ENCODE data around the gene IQGAP2.

The IQGAP2 gene

DNA sequence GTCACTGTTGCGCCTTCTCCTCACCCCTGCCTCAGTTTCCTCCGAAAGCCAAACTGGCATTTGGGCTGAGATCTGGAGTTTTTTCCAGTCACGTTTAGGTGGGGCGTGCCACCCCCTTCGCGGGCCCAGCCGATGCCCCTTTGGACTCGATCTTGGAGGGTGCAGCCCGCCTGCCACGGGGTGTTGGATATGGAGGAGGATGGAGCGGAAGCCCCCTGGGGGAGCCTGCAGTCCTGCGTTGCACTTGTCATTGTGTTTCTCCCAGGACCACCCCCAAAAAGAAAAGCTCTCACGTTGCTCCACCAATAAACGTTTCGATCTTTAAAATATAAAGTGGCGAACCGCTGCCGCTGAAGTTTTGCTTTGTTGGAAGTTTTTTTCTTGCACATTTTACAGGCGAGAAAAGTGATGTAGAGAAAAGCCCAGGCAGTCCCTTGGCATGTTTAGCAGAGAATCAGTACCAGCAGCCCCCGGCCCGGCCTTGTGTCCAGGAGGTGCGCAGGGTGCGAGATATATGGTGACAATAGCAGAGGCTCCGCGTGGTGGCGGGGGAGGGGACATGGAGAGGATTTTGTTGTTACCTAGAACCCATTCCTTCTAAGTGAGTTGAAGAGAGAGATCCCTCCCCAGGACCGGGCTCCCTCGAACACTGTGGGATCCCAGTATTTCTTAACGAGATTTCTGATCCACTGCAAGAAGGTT lies 313.5 kb downstream of the IQGAP2 start:
- no peak for DNase-seq (ENCODE audit: low read depth, low spot score)
- peak overlapping the region; percentile 80 for H3K9ac ChIP-seq (ENCODE audit: insufficient read length)
- no peaks in the 10 kb centered on the region for H3K9me3 ChIP-seq (ENCODE audit: low read depth, low read length)
- H3K27ac ChIP-seq = no peak overlapping the region
- TF ChIP-seq FOXP2 (optimal IDR thresholded peaks at IDR 0.05; ENCODE audit: control extremely low read depth, extremely low read length, insufficient read depth) = no peak
- no peak for TF ChIP-seq POLR2AphosphoS5 (IDR thresholded peaks at IDR 0.05; ENCODE audit: borderline replicate concordance, low read depth, low read length)
- TF ChIP-seq EZH2 (IDR thresholded peaks at IDR 0.05) = no peak
- no peaks in the 10 kb centered on the region for H3K36me3 ChIP-seq (ENCODE audit: insufficient read depth, low read length)
- peak overlapping the region; percentile 95 for H3K4me3 ChIP-seq

- Histone ChIP-seq H3K4me3 (peak overlapping the region; percentile 95), H3K27ac (no peak overlapping the region), H3K9ac (ENCODE audit: insufficient read length) (peak overlapping the region; percentile 80), H3K9me3 (ENCODE audit: low read depth, low read length) (no peaks in the 10 kb centered on the region), H3K36me3 (ENCODE audit: insufficient read depth, low read length) (peaks cover 7% of the 10 kb centered on the region; the same call in 1 of the 2 replicates)
- TF ChIP-seq FOXP2 (optimal IDR thresholded peaks at IDR 0.05; ENCODE audit: control extremely low read depth, extremely low read length, insufficient read depth) (no peak), EZH2 (IDR thresholded peaks at IDR 0.05) (no peak), POLR2AphosphoS5 (IDR thresholded peaks at IDR 0.05; ENCODE audit: borderline replicate concordance, low read depth, low read length) (no peak)
- DNase-seq (ENCODE audit: low read depth, low spot score) = no peak
Observed at GRCh38 chr5:76717222-76718083, 314.4 kb downstream of the IQGAP2 start.

DNA sequence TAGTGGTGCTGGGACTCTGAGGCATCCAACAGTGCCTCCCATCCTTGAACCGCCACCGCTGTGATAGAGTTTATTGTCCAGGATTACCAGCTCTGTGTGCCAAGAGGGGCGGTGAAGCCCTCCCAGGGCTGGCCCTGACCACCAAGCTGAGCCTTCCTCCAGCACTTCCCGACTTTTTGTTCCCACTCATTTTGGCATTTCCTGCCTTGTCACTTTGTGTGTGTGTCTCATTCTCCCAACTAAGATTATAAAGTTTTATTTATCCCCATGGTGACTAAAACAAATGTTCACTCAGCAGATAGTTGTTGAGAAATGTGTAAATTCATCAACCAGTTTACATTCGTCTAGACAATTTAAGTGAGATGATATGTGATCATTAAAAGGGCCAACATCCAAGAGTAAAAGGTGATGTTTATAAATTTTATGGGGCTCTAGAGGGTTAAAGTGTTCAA lies 315.3 kb downstream of the IQGAP2 start:
- H3K9ac ChIP-seq (ENCODE audit: insufficient read length) = no peak overlapping the region
- H3K9me3 ChIP-seq (ENCODE audit: low read depth, low read length) = no peaks in the 10 kb centered on the region
- TF ChIP-seq EZH2 (IDR thresholded peaks at IDR 0.05) = no peak
- no peak for TF ChIP-seq POLR2AphosphoS5 (IDR thresholded peaks at IDR 0.05; ENCODE audit: borderline replicate concordance, low read depth, low read length)
- TF ChIP-seq FOXP2 (optimal IDR thresholded peaks at IDR 0.05; ENCODE audit: control extremely low read depth, extremely low read length, insufficient read depth) = no peak
- peaks cover 13% of the 10 kb centered on the region; the same call in 1 of the 2 replicates for H3K36me3 ChIP-seq (ENCODE audit: insufficient read depth, low read length)
- H3K4me3 ChIP-seq = peak overlapping the region; percentile 95; the same call in 1 of the 2 replicates
- DNase-seq (ENCODE audit: low read depth, low spot score) = no peak
- H3K27ac ChIP-seq = no peak overlapping the region

- no peak overlapping the region for H3K9ac ChIP-seq (ENCODE audit: insufficient read length)
- no peak for DNase-seq (ENCODE audit: low read depth, low spot score)
- no peak overlapping the region for H3K27ac ChIP-seq
- H3K9me3 ChIP-seq (ENCODE audit: low read depth, low read length) = no peaks in the 10 kb centered on the region
- TF ChIP-seq FOXP2 (optimal IDR thresholded peaks at IDR 0.05; ENCODE audit: control extremely low read depth, extremely low read length, insufficient read depth) (no peak), POLR2AphosphoS5 (IDR thresholded peaks at IDR 0.05; ENCODE audit: borderline replicate concordance, low read depth, low read length) (no peak), EZH2 (IDR thresholded peaks at IDR 0.05) (no peak)
- H3K36me3 ChIP-seq (ENCODE audit: insufficient read depth, low read length) = peaks cover 16% of the 10 kb centered on the region; the same call in 1 of the 2 replicates
- H3K4me3 ChIP-seq = no peak overlapping the region
Observed at GRCh38 chr5:76718880-76719279, 315.8 kb downstream of the IQGAP2 start.

DNA sequence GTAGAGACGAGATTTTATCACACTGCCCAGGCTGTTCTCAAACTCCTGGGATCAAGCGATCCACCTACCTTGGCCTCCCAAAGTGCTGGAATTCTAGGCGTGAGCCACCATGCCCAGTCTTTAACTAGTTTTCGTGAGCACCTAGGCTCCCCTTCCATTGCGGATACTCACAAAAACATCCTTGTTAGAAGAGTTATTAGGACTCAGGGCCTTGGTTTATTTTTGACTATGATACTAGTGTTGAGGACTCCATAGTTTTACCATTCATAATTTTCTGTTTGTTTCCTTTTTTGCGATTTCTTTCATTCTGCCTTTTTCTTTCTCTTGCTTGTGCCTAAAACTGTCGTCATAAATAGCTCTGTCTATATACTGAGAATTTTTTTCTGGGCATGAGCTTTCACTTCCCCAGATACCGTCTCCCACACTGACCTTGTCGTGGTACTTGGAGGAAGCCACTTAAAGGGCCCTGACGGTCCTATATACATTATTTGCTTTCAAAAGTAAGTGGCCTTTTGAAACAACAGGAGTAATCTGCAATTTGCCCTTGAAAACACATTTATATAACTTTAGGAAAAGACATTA lies 318.0 kb downstream of the IQGAP2 start:
- Histone ChIP-seq H3K4me3 (no peak overlapping the region), H3K27ac (no peak overlapping the region), H3K9ac (ENCODE audit: insufficient read length) (no peak overlapping the region), H3K9me3 (ENCODE audit: low read depth, low read length) (no peaks in the 10 kb centered on the region), H3K36me3 (ENCODE audit: insufficient read depth, low read length) (peaks cover 25% of the 10 kb centered on the region; the same call in 1 of the 2 replicates)
- no peak for TF ChIP-seq POLR2AphosphoS5 (IDR thresholded peaks at IDR 0.05; ENCODE audit: borderline replicate concordance, low read depth, low read length)
- TF ChIP-seq FOXP2 (optimal IDR thresholded peaks at IDR 0.05; ENCODE audit: control extremely low read depth, extremely low read length, insufficient read depth) = no peak
- no peak for TF ChIP-seq EZH2 (IDR thresholded peaks at IDR 0.05)
- DNase-seq (ENCODE audit: low read depth, low spot score) = no peak

GRCh38 chr5:76723266-76723665 lies 320.2 kb downstream of the IQGAP2 start:
- Histone ChIP-seq H3K9me3 (ENCODE audit: low read depth, low read length) (no peaks in the 10 kb centered on the region), H3K27ac (no peak overlapping the region), H3K4me3 (no peak overlapping the region), H3K9ac (ENCODE audit: insufficient read length) (no peak overlapping the region), H3K36me3 (ENCODE audit: insufficient read depth, low read length) (peaks cover 36% of the 10 kb centered on the region)
- DNase-seq (ENCODE audit: low read depth, low spot score) = no peak
- no peak for TF ChIP-seq FOXP2 (optimal IDR thresholded peaks at IDR 0.05; ENCODE audit: control extremely low read depth, extremely low read length, insufficient read depth)
- no peak for TF ChIP-seq EZH2 (IDR thresholded peaks at IDR 0.05)
- TF ChIP-seq POLR2AphosphoS5 (IDR thresholded peaks at IDR 0.05; ENCODE audit: borderline replicate concordance, low read depth, low read length) = no peak

DNA sequence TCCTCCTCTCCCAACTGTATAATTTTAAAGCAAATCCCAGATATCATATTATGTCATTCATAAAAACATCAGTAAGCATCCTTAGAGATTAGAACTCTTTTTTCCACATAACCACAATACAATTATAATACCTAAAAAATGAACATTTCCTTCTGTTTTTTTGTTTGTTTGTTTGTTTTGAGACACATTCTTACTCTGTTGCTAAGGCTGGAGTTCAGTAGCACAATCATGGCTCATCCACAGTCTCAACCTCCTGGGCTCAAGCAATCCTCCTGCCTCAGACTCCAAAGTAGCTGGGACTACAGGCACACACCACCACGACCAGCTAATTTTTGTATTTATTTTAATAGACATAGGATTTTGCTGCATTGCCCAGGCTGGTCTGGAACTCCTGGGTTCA lies 320.8 kb downstream of the IQGAP2 start:
- H3K4me3 ChIP-seq = no peak overlapping the region
- H3K27ac ChIP-seq = no peak overlapping the region
- H3K9me3 ChIP-seq (ENCODE audit: low read depth, low read length) = no peaks in the 10 kb centered on the region
- no peak for TF ChIP-seq FOXP2 (optimal IDR thresholded peaks at IDR 0.05; ENCODE audit: control extremely low read depth, extremely low read length, insufficient read depth)
- TF ChIP-seq EZH2 (IDR thresholded peaks at IDR 0.05) = no peak
- no peak for TF ChIP-seq POLR2AphosphoS5 (IDR thresholded peaks at IDR 0.05; ENCODE audit: borderline replicate concordance, low read depth, low read length)
- H3K9ac ChIP-seq (ENCODE audit: insufficient read length) = no peak overlapping the region
- peaks cover 41% of the 10 kb centered on the region for H3K36me3 ChIP-seq (ENCODE audit: insufficient read depth, low read length)
- no peak for DNase-seq (ENCODE audit: low read depth, low spot score)

DNA sequence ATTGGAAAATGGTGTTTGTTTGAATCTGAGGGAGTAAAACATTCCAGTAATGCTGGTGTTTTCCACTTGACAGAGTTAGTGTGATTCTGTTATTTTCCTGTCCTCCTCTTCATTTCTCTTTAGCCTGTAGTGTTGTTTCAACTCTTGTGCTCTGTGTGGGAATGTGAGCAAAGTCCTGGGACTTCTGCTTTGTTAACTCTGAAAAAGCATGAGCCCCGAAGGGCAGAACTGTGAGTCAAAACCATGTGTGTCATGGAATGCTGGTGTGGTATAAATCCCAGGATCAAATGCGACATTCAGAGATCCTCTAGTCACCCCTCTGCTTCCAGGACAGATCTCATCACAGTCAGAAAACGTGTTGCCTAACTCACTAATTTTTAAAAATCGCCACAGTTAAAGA lies 321.8 kb downstream of the IQGAP2 start:
- H3K27ac ChIP-seq = no peak overlapping the region
- H3K9ac ChIP-seq (ENCODE audit: insufficient read length) = no peak overlapping the region
- TF ChIP-seq POLR2AphosphoS5 (IDR thresholded peaks at IDR 0.05; ENCODE audit: borderline replicate concordance, low read depth, low read length) (no peak), FOXP2 (optimal IDR thresholded peaks at IDR 0.05; ENCODE audit: control extremely low read depth, extremely low read length, insufficient read depth) (no peak), EZH2 (IDR thresholded peaks at IDR 0.05) (no peak)
- no peak for DNase-seq (ENCODE audit: low read depth, low spot score)
- peaks cover 50% of the 10 kb centered on the region for H3K36me3 ChIP-seq (ENCODE audit: insufficient read depth, low read length)
- no peaks in the 10 kb centered on the region for H3K9me3 ChIP-seq (ENCODE audit: low read depth, low read length)
- no peak overlapping the region for H3K4me3 ChIP-seq
